HPDE6-E6E7 (cell line): ENCODE measurements around the gene LCORL.
A peak's percentile ranks its signal among the peaks of the same experiment; 100 is the strongest.
"Not testable (repeated sequence)": the region's sequence is repeated elsewhere in the genome, so short reads cannot be mapped to it uniquely, and the experiment has no call there.

ENCODE experiments used
- DNase-seq: peaks from one replicate; pipeline ENCODE4 v3.0.0; 2011; ENCODE audit warnings: missing footprints; ENCODE audit errors: extremely low spot score

The LCORL gene

GRCh38 chr4:18021720-18022571, at the start of gene LCORL:
Gene LCORL (minus strand): TSS chr4:18021755. CDS start chr4:18021751, 4 bp downstream.
- DNase-seq: peak; percentile 91

DNA sequence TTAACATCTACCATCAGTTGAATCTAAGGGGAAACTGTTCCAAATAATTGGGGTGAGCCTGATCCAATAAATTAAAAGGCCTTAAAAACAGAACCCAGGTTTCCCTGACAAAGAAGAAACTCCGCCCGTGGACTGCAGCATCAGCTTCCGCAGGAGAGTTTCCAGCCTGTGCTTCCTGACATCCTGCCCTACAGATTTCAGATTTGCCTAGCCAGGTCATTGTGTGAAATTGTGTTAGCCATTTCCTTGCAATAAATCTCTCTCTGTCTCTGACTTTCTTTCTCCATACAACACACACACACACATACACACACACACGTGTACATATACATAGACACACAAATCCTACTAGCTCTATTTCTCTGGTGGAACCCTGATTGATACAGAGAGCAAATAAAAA, 48.3 kb upstream of the LCORL start:
- DNase-seq: no peak

DNA sequence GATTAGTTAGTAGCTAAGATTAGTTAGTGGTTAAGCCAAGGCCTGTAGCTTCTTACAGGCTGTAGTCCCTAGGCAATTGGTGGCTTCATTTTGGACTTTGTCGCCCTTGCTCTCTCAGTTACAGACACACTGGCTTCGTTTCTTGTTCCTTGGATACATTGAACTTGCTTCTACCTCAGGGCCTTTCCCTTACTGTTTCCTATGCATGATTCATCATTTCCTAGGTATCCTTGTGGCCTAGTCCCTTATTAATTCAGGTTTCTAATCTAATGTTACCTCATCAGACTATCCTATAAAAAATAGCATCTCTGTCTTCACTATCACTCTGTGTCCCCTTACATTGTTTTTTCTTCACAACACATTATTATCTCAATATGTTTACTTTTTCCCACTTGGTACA, 45.5 kb upstream of the LCORL start:
- no peak for DNase-seq

- DNase-seq: no peak
Measured at GRCh38 chr4:18063079-18063478, 41.5 kb upstream of the LCORL start.

GRCh38 chr4:18057821-18058533, 36.4 kb upstream of the LCORL start:
- no peak for DNase-seq

DNA sequence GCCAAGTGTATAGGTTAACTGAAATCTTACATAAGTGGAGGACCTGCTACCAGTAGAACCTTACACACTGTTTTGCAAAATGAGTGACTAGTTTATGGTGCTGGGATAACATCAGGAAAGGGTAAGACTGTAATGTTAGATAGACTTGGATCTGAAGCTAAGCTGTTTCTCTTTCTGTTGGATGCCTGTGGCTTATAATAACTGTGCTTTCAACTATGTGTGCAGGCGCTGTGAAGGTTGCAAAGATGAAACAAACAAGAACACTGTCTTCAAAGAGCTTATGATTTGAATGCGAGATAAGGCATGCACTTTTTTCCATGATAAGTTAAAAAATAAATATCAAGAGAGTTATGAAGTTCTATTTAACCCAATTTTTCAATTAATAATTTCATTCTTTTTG, 34.5 kb upstream of the LCORL start:
- DNase-seq: no peak

DNA sequence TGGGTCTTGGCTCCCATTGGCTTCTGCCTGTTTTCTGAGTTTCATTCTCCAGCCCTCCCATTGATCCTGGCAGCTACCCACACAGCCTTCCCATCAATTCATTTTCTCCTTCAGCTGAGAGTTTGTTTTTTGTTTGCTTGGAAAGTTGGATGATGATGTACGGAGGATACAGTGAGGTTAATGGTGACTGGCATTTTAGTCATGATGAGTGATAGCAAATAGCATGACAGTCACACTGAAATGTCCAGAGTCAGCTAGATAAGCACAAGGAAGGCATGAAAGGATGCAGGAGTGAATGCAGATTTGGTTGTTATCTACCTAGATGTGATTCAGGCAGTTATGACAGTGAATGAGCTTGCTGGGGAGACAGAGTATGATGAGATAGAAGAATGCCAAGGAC, 30.6 kb upstream of the LCORL start:
- no peak for DNase-seq

DNA sequence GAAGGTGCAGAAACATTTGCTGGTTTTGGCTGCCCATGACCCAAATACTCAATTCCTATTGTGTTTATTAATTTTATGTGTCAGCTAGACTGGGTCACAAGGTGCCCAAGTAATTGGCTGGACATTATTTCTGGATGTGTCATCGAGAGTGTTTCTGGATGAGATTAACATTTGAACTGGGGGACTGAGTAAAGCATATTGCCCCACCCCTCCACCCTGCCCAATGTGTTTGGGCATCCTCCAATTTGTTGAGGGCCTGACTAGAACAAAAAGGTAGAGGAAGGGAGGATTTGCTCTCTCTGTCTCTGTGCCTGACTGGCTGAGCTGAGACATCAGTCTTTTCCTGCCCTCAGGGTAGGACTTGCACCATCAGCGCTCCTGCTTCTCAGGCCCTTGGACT, 29.7 kb upstream of the LCORL start:
- DNase-seq: no peak

GRCh38 chr4:18050448-18050847, 28.9 kb upstream of the LCORL start:
- no peak for DNase-seq

- no peak for DNase-seq
Measured at GRCh38 chr4:18049446-18049845, 27.9 kb upstream of the LCORL start.

DNA sequence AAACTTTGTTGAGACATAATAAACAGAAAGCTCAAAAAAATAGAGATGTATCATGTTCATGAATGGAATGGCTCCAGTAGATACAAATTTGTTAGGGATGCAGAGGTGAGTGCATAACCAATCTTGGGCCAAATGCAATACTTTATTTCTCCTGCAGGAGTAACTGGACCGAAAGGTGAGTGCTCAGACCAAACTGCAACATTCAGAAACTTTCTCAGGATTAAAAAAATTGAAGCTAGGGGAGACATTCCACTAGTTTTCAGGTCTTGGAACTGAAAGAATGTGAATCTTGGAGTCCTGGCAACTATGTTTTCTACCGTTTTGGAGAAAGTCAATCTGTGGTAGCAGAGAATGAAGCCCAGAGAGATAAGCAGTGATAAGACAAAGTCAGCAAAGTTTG, 21.2 kb upstream of the LCORL start:
- no peak for DNase-seq

- DNase-seq: no peak
Measured at GRCh38 chr4:18042012-18042411, 20.5 kb upstream of the LCORL start.

DNA sequence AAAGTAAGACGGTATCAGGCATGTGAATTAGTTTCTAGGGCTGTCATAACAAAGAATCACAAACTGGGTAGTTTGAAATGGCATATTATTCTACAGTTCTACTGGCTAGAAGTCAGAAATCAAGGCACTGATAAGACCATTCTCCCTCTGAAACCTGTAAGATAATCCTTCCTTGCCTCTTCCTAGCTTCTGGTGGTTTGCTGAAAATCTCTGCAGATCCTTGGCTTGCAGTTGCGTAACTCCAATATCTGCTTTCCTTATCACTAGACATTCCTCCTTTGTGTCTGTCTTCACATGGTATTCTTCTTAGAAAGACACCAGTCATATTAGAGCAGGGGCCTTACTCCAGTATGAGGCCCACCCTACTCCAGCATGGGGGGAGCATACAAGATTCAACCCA, 19.6 kb upstream of the LCORL start:
- DNase-seq: no peak

- DNase-seq: no peak
Measured at GRCh38 chr4:18039113-18039512, 17.6 kb upstream of the LCORL start.

DNA sequence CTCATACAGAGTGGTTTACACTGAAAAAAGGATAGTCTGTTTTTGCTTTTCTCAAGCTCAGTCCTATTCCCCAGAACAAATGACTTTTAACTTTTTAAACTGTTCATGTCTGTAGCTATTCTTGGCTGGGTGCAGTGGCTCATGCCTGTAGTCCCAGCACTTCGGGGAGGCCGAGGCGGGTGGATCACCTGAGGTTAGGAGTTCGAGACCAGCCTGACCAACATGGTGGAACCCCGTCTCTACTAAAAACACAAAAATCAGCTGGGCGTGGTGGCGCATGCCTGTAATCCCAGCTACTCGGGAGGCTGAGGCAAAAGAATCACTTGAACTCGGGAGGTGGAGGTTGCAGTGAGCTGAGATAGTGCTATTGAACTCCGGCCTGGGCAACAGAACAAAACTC, 14.8 kb upstream of the LCORL start:
- DNase-seq: not testable (repeated sequence)

DNA sequence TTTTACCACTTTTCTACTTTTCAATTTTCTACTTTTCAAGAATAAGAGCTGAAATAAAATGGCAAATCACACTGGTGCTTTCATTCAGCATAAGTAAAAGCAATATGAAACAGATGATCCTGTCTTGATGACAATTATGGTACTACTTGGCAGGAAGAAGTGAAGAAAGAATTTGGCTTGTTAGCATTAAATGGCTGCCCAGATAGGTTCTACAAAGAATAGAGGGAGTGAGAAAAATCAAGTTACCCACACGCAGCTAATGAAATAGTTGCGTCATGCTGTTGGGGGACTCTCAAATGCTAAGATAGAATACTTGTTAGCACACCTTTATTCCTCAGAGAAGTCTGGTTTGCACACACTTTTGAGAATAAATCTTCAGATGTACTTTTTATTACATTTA, 12.5 kb upstream of the LCORL start:
- DNase-seq: no peak

DNA sequence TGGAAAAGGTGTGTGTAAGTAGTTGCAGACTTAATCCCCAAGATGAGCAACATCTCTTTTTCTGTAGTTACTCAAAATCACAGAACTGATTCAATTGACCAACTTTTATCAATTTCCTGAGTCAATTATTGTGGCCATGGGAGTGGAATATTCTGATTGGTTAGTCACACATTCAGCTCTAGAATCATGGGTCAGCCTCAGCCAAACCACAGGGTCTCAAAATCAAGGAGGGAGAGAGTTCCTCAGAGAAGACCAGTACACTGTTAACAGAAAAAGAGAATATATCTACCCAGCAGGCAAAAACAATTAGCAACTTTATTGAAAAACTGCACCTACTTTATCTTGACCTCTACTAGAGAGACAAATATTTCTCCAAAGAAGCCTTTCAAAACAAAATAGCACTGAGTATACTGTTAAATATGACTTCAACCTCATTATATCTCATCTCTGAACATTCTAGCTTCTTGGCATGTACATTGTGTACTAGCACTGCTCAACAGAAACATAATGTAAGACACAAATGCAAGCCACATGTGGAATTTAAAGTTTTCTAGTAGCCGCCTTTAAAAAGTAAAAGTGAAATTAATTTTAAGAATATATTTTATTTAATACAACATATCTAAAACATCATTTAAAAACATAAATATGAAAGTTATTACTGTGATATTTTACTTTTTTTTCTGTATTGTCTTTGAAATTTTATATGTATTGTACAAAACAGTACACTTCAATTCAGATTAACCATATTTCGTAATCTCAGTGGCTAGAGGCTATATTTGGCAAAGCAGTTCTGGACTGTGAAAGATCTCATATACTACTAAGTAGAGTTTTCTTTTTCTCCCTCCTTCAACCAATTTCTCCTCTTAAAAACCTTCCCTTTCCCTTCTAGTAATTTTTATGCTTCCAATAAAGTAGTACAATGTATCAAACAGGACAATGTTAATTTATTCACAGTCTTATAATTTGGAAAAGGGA, 11.8 kb upstream of the LCORL start:
- DNase-seq: no peak

GRCh38 chr4:18025288-18025687, 3.7 kb upstream of the LCORL start:
- no peak for DNase-seq

DNA sequence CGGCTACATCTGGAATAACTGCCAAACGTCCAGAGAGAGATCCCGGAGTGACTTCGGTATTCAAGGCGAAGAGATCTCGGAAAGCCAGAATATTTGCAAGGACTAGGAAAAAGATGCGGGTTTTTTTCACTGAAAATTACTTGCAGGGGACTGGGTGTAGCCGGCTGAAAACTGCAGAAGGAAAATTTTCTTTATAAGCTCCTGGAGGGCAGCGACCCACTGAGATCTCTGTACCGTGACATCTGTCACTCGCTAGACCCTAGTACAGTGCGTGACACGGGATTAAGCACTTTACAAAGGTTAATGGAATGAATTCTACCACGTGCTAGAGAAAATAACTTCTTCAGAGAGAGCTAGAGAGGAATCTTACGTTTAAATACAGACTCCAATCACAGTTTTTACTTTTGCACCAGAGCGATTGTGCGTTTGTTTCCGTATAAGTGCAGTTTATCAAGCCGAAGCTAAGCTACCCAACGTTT, 1.1 kb upstream of the LCORL start:
- no peak for DNase-seq

DNA sequence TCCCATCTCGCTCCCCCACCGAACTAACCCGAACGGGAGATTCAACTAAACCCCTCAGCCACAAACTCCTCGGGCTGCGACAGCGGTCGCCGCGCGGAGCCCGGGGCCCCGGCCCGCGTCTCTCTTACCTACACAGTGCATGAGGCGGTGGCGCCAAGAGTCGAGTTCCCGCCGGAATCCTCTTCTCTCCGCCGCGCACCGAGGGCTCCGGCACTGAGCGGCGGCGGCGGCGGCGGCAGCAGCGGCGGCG, 160 bp downstream of the LCORL start:
- no peak for DNase-seq

- DNase-seq: peak; percentile 22
Measured at GRCh38 chr4:18020671-18021469, 685 bp downstream of the LCORL start.
